ENCODE data around the gene PPP6R2. TPM values are rescaled to one million over a fixed set of nuclear protein-coding genes. Genes with fewer than 3 reads are reported as not detected.

Gene PPP6R2
- total RNA-seq, 2 experiments from 2014 or later, result 62.3 to 64.5 TPM

- ChIA-PET CTCF (ENCODE audit: unreplicated experiment) (no interaction called here), POLR2A (no interaction called here)
- no peaks in the 10 kb centered on the region for H3K4me1 ChIP-seq (ENCODE audit: insufficient read depth, low read length, poor library complexity, severe bottlenecking)
- no peak overlapping the region for H3K4me2 ChIP-seq (ENCODE audit: low read length)
- TF ChIP-seq, protein P1, sequence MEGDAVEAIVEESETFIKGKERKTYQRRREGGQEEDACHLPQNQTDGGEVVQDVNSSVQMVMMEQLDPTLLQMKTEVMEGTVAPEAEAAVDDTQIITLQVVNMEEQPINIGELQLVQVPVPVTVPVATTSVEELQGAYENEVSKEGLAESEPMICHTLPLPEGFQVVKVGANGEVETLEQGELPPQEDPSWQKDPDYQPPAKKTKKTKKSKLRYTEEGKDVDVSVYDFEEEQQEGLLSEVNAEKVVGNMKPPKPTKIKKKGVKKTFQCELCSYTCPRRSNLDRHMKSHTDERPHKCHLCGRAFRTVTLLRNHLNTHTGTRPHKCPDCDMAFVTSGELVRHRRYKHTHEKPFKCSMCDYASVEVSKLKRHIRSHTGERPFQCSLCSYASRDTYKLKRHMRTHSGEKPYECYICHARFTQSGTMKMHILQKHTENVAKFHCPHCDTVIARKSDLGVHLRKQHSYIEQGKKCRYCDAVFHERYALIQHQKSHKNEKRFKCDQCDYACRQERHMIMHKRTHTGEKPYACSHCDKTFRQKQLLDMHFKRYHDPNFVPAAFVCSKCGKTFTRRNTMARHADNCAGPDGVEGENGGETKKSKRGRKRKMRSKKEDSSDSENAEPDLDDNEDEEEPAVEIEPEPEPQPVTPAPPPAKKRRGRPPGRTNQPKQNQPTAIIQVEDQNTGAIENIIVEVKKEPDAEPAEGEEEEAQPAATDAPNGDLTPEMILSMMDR (conservative IDR thresholded peaks at IDR 0.05; ENCODE audit: low read length), result no peak
- TF ChIP-seq EZH2phosphoT487 (IDR thresholded peaks at IDR 0.05; ENCODE audit: borderline replicate concordance, low read depth, low read length), result no peak
- H4K20me1 ChIP-seq (ENCODE audit: insufficient read depth, low read length), result no peaks in the 10 kb centered on the region
- H3K36me3 ChIP-seq (ENCODE audit: insufficient read depth, low read length), result peaks cover 86% of the 10 kb centered on the region
- no peaks in the 10 kb centered on the region for H3K79me2 ChIP-seq (ENCODE audit: insufficient read depth, low read depth, low read length)
- intact Hi-C loops (cut with micrococcal nuclease; ENCODE audit: unreplicated experiment), result no loop called here
- BruUV-seq (replicated peaks), result no TSS peak
- no peak overlapping the region for H3K27ac ChIP-seq (ENCODE audit: low read depth, low read length, poor library complexity, severe bottlenecking)
- no peaks in the 10 kb centered on the region for H3K9me2 ChIP-seq (ENCODE audit: insufficient read depth, low read length)
- H3K9me3 ChIP-seq (ENCODE audit: low read length), result no peaks in the 10 kb centered on the region
- H3K4me3 ChIP-seq (ENCODE audit: low read depth, low read length, poor library complexity, severe bottlenecking), result no peak overlapping the region
- no peak for DNase-seq (ENCODE audit: low spot score)
- no peak overlapping the region for H2AFZ ChIP-seq (ENCODE audit: low read length)
Measured at GRCh38 chr22:50422961-50423815, 80.1 kb downstream of the PPP6R2 start.

DNA sequence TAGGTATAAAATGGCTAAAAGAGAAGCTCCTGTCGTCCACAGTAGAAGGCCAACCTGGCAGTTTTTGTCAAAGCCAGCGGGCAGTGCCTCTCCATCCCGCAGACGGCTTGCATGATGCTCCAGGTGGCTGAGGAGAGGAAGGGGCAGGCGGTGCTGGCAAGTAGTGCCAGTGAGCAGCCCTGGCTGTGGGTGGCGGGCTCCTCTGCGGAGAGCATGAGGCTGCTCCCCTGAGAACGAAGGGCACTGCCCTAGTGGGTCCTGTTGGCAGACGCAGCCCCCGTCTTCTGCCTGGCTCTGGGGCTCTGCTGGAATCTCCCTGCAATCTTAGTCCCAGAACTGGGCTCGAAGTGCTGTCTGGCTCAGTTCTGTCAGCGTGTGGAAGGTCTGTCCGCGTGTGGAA is 80.8 kb downstream of the PPP6R2 start:
- no peak overlapping the region for H3K4me3 ChIP-seq (ENCODE audit: low read depth, low read length, poor library complexity, severe bottlenecking)
- no peak overlapping the region for H3K4me2 ChIP-seq (ENCODE audit: low read length)
- H3K36me3 ChIP-seq (ENCODE audit: insufficient read depth, low read length), result peaks cover 86% of the 10 kb centered on the region
- H2AFZ ChIP-seq (ENCODE audit: low read length), result no peak overlapping the region
- no TSS peak for BruUV-seq (replicated peaks)
- TF ChIP-seq, protein P1 (conservative IDR thresholded peaks at IDR 0.05; ENCODE audit: low read length), result no peak
- TF ChIP-seq EZH2phosphoT487 (IDR thresholded peaks at IDR 0.05; ENCODE audit: borderline replicate concordance, low read depth, low read length), result no peak
- H3K9me2 ChIP-seq (ENCODE audit: insufficient read depth, low read length), result no peaks in the 10 kb centered on the region
- no peak for DNase-seq (ENCODE audit: low spot score)
- intact Hi-C loops (cut with micrococcal nuclease; ENCODE audit: unreplicated experiment), result no loop called here
- H3K9me3 ChIP-seq (ENCODE audit: low read length), result no peaks in the 10 kb centered on the region
- H4K20me1 ChIP-seq (ENCODE audit: insufficient read depth, low read length), result no peaks in the 10 kb centered on the region
- ChIA-PET CTCF (ENCODE audit: unreplicated experiment) (no interaction called here), POLR2A (no interaction called here)
- no peaks in the 10 kb centered on the region for H3K79me2 ChIP-seq (ENCODE audit: insufficient read depth, low read depth, low read length)
- H3K27ac ChIP-seq (ENCODE audit: low read depth, low read length, poor library complexity, severe bottlenecking), result no peak overlapping the region
- H3K4me1 ChIP-seq (ENCODE audit: insufficient read depth, low read length, poor library complexity, severe bottlenecking), result no peaks in the 10 kb centered on the region
